HCT116 (cell line): ENCODE data around the gene DPP6. TPM values are rescaled to one million over a fixed set of nuclear protein-coding genes. Genes with fewer than 3 reads are reported as not detected.

Experiments
- ATAC-seq: fragments of 200-7000 bp; cut with Tn5 transposase; 2 replicates; pipeline ENCODE4 v1.9.1; 2020; ENCODE audit warnings: mild to moderate bottlenecking, moderate library complexity
- BruUV-seq: library from RNA; stranded (reverse); fragments of 400-500 nt; replicated peaks from 2 replicates; lab custom pipeline; 2021; lab: Mats Ljungman, UMichigan
- CTCF ChIA-PET: fragments of 300-600 bp; sonication (Branson Sonifier 250); formaldehyde crosslinking; loops from one replicate; lab custom pipeline; 2021; ENCODE audit warnings: antibody characterized with exemption; lab: Charles Lee
- POLR2A ChIA-PET: fragments of 300-600, 350-600 bp; sonication (Branson Sonifier 250); formaldehyde crosslinking; loops from one replicate; lab custom pipeline; 2021; ENCODE audit warnings: antibody characterized with exemption; lab: Charles Lee
- RAD21 ChIA-PET, 2 experiments: fragments of 300-600 bp; sonication (Branson Sonifier 250); formaldehyde crosslinking; loops; one replicate each; lab custom pipeline; 2023; ENCODE audit warnings: low total read pairs in 2 of 2; ENCODE audit not compliant: uncharacterized antibody in 2 of 2, unreplicated experiment in 2 of 2, low non-redundant PET in 1 of 2; lab: Charles Lee
- DNase-seq: peaks from one replicate; pipeline ENCODE4 v3.0.0-alpha.2; 2010; ENCODE audit warnings: low read depth, low spot score
- H2AFZ ChIP-seq: fragments of 200-600 bp; shearing (Covaris generic), sonication (generic); 2 replicates; pipeline ENCODE4 v1.6.1; 2017; ENCODE audit warnings: low read depth, mixed run types, mixed read lengths, antibody characterized with exemption, low read length; ENCODE audit not compliant: poor library complexity, severe bottlenecking
- H3K27ac ChIP-seq: 2 replicates; pipeline ENCODE4 v1.5.1; 2012; ENCODE audit warnings: low read depth, low read length
- H3K27me3 ChIP-seq: fragments of 200-600 bp; sonication (generic); 2 replicates; pipeline ENCODE4 v1.6.1; 2016; ENCODE audit warnings: mixed run types, low read length, mixed read lengths; ENCODE audit not compliant: insufficient read depth
- H3K36me3 ChIP-seq, 2 experiments: fragments of 200-500 bp in 1 of 2; fragments of 200-600 bp in 1 of 2; sonication (Bioruptor generic) in 1 of 2; sonication (generic) in 1 of 2; 2 replicates each; pipeline versions ENCODE4 v1.5.1 to v1.6.1; 2014 to 2016; ENCODE audit warnings: low read length in 2 of 2, inconsistent platforms in 1 of 2, mixed read lengths in 1 of 2, mixed run types in 1 of 2; ENCODE audit not compliant: insufficient read depth in 2 of 2, control insufficient read depth in 1 of 2
- H3K4me1 ChIP-seq, 2 experiments: fragments of 200-600 bp in 1 of 2; sonication (generic) in 1 of 2; 2 replicates each; pipeline versions ENCODE4 v1.5.1 to v1.6.1; 2012 to 2017; ENCODE audit warnings: low read length in 2 of 2, inconsistent platforms in 1 of 2, mild to moderate bottlenecking in 1 of 2, mixed read lengths in 1 of 2, mixed run types in 1 of 2, moderate library complexity in 1 of 2; ENCODE audit not compliant: insufficient read depth in 2 of 2, control insufficient read depth in 1 of 2
- H3K4me2 ChIP-seq: fragments of 200-600 bp; sonication (generic); 2 replicates; pipeline ENCODE4 v1.6.1; 2017; ENCODE audit warnings: mixed run types, low read length, mixed read lengths
- H3K4me3 ChIP-seq, 2 experiments: fragments of 200-600 bp in 1 of 2; sonication (generic) in 1 of 2; replicated peaks in 1 of 2; 2 replicates each; pipeline ENCODE4 v1.5.1; 2011 to 2016; ENCODE audit warnings: low read length in 2 of 2, control low read depth in 1 of 2, low read depth in 1 of 2, mild to moderate bottlenecking in 1 of 2, mixed read lengths in 1 of 2, mixed run types in 1 of 2
- H3K79me2 ChIP-seq: fragments of 200-600 bp; sonication (generic); 2 replicates; pipeline ENCODE4 v1.6.1; 2017; ENCODE audit warnings: mild to moderate bottlenecking, mixed run types, low read length, moderate library complexity, mixed read lengths; ENCODE audit not compliant: insufficient read depth
- H3K9ac ChIP-seq: fragments of 200-600 bp; sonication (generic); 2 replicates; pipeline ENCODE4 v1.6.1; 2016; ENCODE audit warnings: low read length, mixed read lengths
- H3K9me2 ChIP-seq: fragments of 200-600 bp; sonication (generic), shearing (Covaris generic); 2 replicates; pipeline ENCODE4 v1.6.1; 2017; ENCODE audit warnings: mixed run types, mild to moderate bottlenecking, moderate library complexity; ENCODE audit not compliant: insufficient read depth
- H3K9me3 ChIP-seq, 2 experiments: fragments of 200-500 bp in 1 of 2; fragments of 200-600 bp in 1 of 2; sonication (Bioruptor generic) in 1 of 2; sonication (generic) in 1 of 2; 2 replicates each; pipeline ENCODE4 v1.6.1; 2014 to 2017; ENCODE audit warnings: low read length in 2 of 2, mixed read lengths in 2 of 2, inconsistent platforms in 1 of 2, low read depth in 1 of 2, mild to moderate bottlenecking in 1 of 2, mixed run types in 1 of 2, moderate library complexity in 1 of 2; ENCODE audit not compliant: control insufficient read depth in 1 of 2, insufficient read depth in 1 of 2
- H4K20me1 ChIP-seq: fragments of 200-600 bp; sonication (generic), shearing (Covaris generic); 2 replicates; pipeline ENCODE4 v1.6.1; 2017; ENCODE audit warnings: mixed run types, mild to moderate bottlenecking, moderate library complexity; ENCODE audit not compliant: insufficient read depth
- EGR1 ChIP-seq: IDR thresholded peaks from 2 replicates; pipeline ENCODE4 v1.6.1; 2012; ENCODE audit warnings: low read depth
- ELF1 ChIP-seq: IDR thresholded peaks from 2 replicates; pipeline ENCODE4 v1.6.1; 2012; ENCODE audit warnings: low read depth, borderline replicate concordance
- POLR2AphosphoS5 ChIP-seq: IDR thresholded peaks from 2 replicates; pipeline ENCODE4 v1.6.1; 2011; ENCODE audit warnings: mild to moderate bottlenecking, low read depth, low read length, moderate library complexity
- SRF ChIP-seq: IDR thresholded peaks from 2 replicates; pipeline ENCODE4 v1.6.1; 2012; ENCODE audit warnings: low read depth
- YY1 ChIP-seq: IDR thresholded peaks from 2 replicates; pipeline ENCODE4 v1.6.1; 2011; ENCODE audit warnings: low read length, low read depth, moderate library complexity, mild to moderate bottlenecking; ENCODE audit not compliant: insufficient replicate concordance; ENCODE audit errors: extremely low read depth
- ZBTB33 ChIP-seq: IDR thresholded peaks from 2 replicates; pipeline ENCODE4 v1.6.1; 2011; ENCODE audit warnings: mild to moderate bottlenecking, low read length, moderate library complexity; ENCODE audit not compliant: insufficient replicate concordance; ENCODE audit errors: extremely low read depth
- intact Hi-C: fragments of 100-400 bp; cut with micrococcal nuclease; formaldehyde crosslinking; loops from 2 replicates; pipeline ENCODE4 v1.10.0; 2022
- total RNA-seq: library from RNA; stranded (reverse); gene quantifications from one replicate; pipeline ENCODE4 v1.2.1, GENCODE V29; 2021; ENCODE audit not compliant: unreplicated experiment
- TF ChIP-seq, protein P1 (sequence below): IDR thresholded peaks from 2 replicates; pipeline ENCODE4 v1.6.1; 2012; ENCODE audit warnings: low read depth

The DPP6 gene
- total RNA-seq, 1 experiment from 2014 or later, result not detected

- Histone ChIP-seq H2AFZ (no peak overlapping the region), H3K4me2 (no peak overlapping the region), H3K36me3 (no peaks in the 10 kb centered on the region), H3K27me3 (no peaks in the 10 kb centered on the region), H3K9ac (no peak overlapping the region)
- DNase-seq, result no peak
- TF ChIP-seq POLR2AphosphoS5, result no peak
- no peak for TF ChIP-seq ELF1
- no peak for TF ChIP-seq YY1
- TF ChIP-seq, protein P1, sequence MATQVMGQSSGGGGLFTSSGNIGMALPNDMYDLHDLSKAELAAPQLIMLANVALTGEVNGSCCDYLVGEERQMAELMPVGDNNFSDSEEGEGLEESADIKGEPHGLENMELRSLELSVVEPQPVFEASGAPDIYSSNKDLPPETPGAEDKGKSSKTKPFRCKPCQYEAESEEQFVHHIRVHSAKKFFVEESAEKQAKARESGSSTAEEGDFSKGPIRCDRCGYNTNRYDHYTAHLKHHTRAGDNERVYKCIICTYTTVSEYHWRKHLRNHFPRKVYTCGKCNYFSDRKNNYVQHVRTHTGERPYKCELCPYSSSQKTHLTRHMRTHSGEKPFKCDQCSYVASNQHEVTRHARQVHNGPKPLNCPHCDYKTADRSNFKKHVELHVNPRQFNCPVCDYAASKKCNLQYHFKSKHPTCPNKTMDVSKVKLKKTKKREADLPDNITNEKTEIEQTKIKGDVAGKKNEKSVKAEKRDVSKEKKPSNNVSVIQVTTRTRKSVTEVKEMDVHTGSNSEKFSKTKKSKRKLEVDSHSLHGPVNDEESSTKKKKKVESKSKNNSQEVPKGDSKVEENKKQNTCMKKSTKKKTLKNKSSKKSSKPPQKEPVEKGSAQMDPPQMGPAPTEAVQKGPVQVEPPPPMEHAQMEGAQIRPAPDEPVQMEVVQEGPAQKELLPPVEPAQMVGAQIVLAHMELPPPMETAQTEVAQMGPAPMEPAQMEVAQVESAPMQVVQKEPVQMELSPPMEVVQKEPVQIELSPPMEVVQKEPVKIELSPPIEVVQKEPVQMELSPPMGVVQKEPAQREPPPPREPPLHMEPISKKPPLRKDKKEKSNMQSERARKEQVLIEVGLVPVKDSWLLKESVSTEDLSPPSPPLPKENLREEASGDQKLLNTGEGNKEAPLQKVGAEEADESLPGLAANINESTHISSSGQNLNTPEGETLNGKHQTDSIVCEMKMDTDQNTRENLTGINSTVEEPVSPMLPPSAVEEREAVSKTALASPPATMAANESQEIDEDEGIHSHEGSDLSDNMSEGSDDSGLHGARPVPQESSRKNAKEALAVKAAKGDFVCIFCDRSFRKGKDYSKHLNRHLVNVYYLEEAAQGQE, result no peak
- TF ChIP-seq, all 23 proteins: peak for 0
- H3K27ac ChIP-seq, result no peak overlapping the region
- H3K9me2 ChIP-seq, result no peaks in the 10 kb centered on the region
- intact Hi-C loops, result no loop called here
- ChIA-PET POLR2A (no interaction called here), RAD21 (no interaction called here), CTCF (no interaction called here)
- peaks cover 0 to 25% of the 10 kb centered on the region in 2 experiments; a peak in 2 of 4 replicates for H3K9me3 ChIP-seq
- H4K20me1 ChIP-seq, result no peaks in the 10 kb centered on the region
- H3K4me3 ChIP-seq, result no peak overlapping the region
- no peaks in the 10 kb centered on the region for H3K79me2 ChIP-seq
- H3K4me1 ChIP-seq, result no peaks in the 10 kb centered on the region
- no TSS peak for BruUV-seq
- ATAC-seq, result no peak
Measured at GRCh38 chr7:154308928-154309327, 256.7 kb downstream of the DPP6 start.

- ChIA-PET POLR2A (no interaction called here), CTCF (no interaction called here)
- ATAC-seq (no peak), DNase-seq (no peak)
- H3K27ac ChIP-seq, result no peak overlapping the region
- no peaks in the 10 kb centered on the region for H3K36me3 ChIP-seq
- BruUV-seq, result no TSS peak
- H3K9me2 ChIP-seq, result no peaks in the 10 kb centered on the region
- no peak overlapping the region for H2AFZ ChIP-seq
- no peaks in the 10 kb centered on the region for H3K4me1 ChIP-seq
- no peak for TF ChIP-seq EGR1
- no peak for TF ChIP-seq YY1
- TF ChIP-seq SRF, result no peak
- TF ChIP-seq ZBTB33, result no peak
- TF ChIP-seq, all 23 proteins: peak for 0
- Histone ChIP-seq H3K79me2 (no peaks in the 10 kb centered on the region), H4K20me1 (no peaks in the 10 kb centered on the region), H3K27me3 (no peaks in the 10 kb centered on the region), H3K4me3 (no peak overlapping the region), H3K9me3 (peaks cover 0 to 32% of the 10 kb centered on the region in 2 experiments; a peak in 2 of 4 replicates), H3K4me2 (no peak overlapping the region), H3K9ac (no peak overlapping the region)
- intact Hi-C loops, result no loop called here
- RAD21 ChIA-PET, result no interaction called here
Measured at GRCh38 chr7:154310114-154310513, 257.9 kb downstream of the DPP6 start.
